DND-41 (cell line): ENCODE data around the gene PPIP5K2.

Experiments
- ATAC-seq: fragments of 200-7000 bp; cut with Tn5 transposase; 3 replicates; pipeline ENCODE4 v1.9.1; 2021; ENCODE audit warnings: low read depth; ENCODE audit not compliant: insufficient read depth
- DNase-seq: peaks from one replicate; pipeline ENCODE4 v3.0.0-alpha.2; 2020
- H2AFZ ChIP-seq: 2 replicates; pipeline ENCODE4 v1.6.0; 2012; ENCODE audit warnings: low read depth, low read length
- H3K27ac ChIP-seq: 2 replicates; pipeline ENCODE4 v1.5.1; 2012; ENCODE audit warnings: low read length, inconsistent platforms
- H3K27me3 ChIP-seq: fragments of 200-600 bp; sonication (generic); 2 replicates; pipeline ENCODE4 v1.6.0; 2012; ENCODE audit warnings: low read length, mild to moderate bottlenecking, inconsistent platforms; ENCODE audit not compliant: insufficient read depth, poor library complexity
- H3K36me3 ChIP-seq: 2 replicates; pipeline ENCODE4 v1.5.1; 2012; ENCODE audit warnings: low read length, inconsistent platforms; ENCODE audit not compliant: insufficient read depth
- H3K4me1 ChIP-seq: 2 replicates; pipeline ENCODE4 v1.5.1; 2012; ENCODE audit warnings: mild to moderate bottlenecking, low read length; ENCODE audit not compliant: insufficient read depth
- H3K4me2 ChIP-seq: 2 replicates; pipeline ENCODE4 v1.6.0; 2012; ENCODE audit warnings: mild to moderate bottlenecking, moderate library complexity, low read length, inconsistent platforms; ENCODE audit not compliant: insufficient read depth
- H3K4me3 ChIP-seq, 2 experiments: fragments of 200-600 bp in 1 of 2; shearing (Covaris generic) in 1 of 2; 2 replicates each; pipeline ENCODE4 v1.5.1; 2012 to 2016; ENCODE audit warnings: inconsistent platforms in 2 of 2, low read length in 2 of 2, mild to moderate bottlenecking in 2 of 2, low read depth in 1 of 2, moderate library complexity in 1 of 2
- H3K79me2 ChIP-seq: 2 replicates; pipeline ENCODE4 v1.6.0; 2012; ENCODE audit warnings: low read length, inconsistent platforms; ENCODE audit not compliant: insufficient read depth
- H3K9ac ChIP-seq: 2 replicates; pipeline ENCODE4 v1.6.0; 2012; ENCODE audit warnings: low read depth, mild to moderate bottlenecking, inconsistent platforms, low read length, moderate library complexity
- H3K9me3 ChIP-seq: 2 replicates; pipeline ENCODE4 v1.5.1; 2012; ENCODE audit warnings: low read length, moderate library complexity, mild to moderate bottlenecking, inconsistent platforms; ENCODE audit not compliant: insufficient read depth, severe bottlenecking
- H4K20me1 ChIP-seq: 2 replicates; pipeline ENCODE4 v1.6.0; 2012; ENCODE audit warnings: low read length; ENCODE audit not compliant: insufficient read depth
- CTCF ChIP-seq: IDR thresholded peaks from 2 replicates; pipeline ENCODE4 v1.5.1; 2012; ENCODE audit warnings: borderline replicate concordance, low read length, moderate library complexity, mild to moderate bottlenecking; ENCODE audit not compliant: poor library complexity, severe bottlenecking; ENCODE audit errors: extremely low read depth
- EZH2 ChIP-seq: IDR thresholded peaks from 3 replicates; pipeline ENCODE4 v1.6.1; 2012; ENCODE audit warnings: borderline replicate concordance, low read depth, mild to moderate bottlenecking, moderate library complexity, low read length, inconsistent platforms; ENCODE audit not compliant: severe bottlenecking

PPIP5K2 gene

GRCh38 chr5:103259705-103260355 is 139.7 kb downstream of the PPIP5K2 start:
- Histone ChIP-seq H3K79me2 (peaks cover 62% of the 10 kb centered on the region), H3K9ac (peak overlapping the region; percentile 96), H3K4me2 (peak overlapping the region; percentile 85), H3K4me1 (peaks cover 43% of the 10 kb centered on the region), H3K4me3 (peak overlapping the region; percentile 84 to 88), H4K20me1 (peaks cover 25% of the 10 kb centered on the region; the same call in 1 of the 2 replicates), H3K9me3 (no peaks in the 10 kb centered on the region), H3K36me3 (no peaks in the 10 kb centered on the region; the same call in 1 of the 2 replicates), H2AFZ (peak overlapping the region; percentile 90), H3K27ac (peak overlapping the region; percentile 93), H3K27me3 (no peaks in the 10 kb centered on the region)
- no peak for TF ChIP-seq EZH2
- peak; percentile 7 for TF ChIP-seq CTCF
- ATAC-seq (no peak), DNase-seq (no peak)

GRCh38 chr5:103260951-103261350 is 140.8 kb downstream of the PPIP5K2 start:
- TF ChIP-seq CTCF (no peak), EZH2 (no peak)
- Histone ChIP-seq H3K36me3 (peaks cover 3% of the 10 kb centered on the region; the same call in 1 of the 2 replicates), H4K20me1 (peaks cover 32% of the 10 kb centered on the region; the same call in 1 of the 2 replicates), H3K4me2 (peak overlapping the region; percentile 85), H3K4me1 (peaks cover 45% of the 10 kb centered on the region), H3K4me3 (peak overlapping the region in 1 of 2 experiments; percentile 88; a peak in 1 of 4 replicates), H2AFZ (no peak overlapping the region), H3K79me2 (peaks cover 73% of the 10 kb centered on the region), H3K27ac (no peak overlapping the region), H3K27me3 (no peaks in the 10 kb centered on the region), H3K9me3 (no peaks in the 10 kb centered on the region), H3K9ac (0 out of 2 replicates have a peak overlapping the region, but pooled peaks have one; percentile 1)
- no peak for DNase-seq
- ATAC-seq, result no peak
